Neutrophil (primary cell): ENCODE data around the gene RAMP2.

Experiments
- H3K27ac ChIP-seq: fragments of 200-600 bp; sonication (generic); 2 replicates; pipeline ENCODE4 v1.5.1; 2016; ENCODE audit warnings: mild to moderate bottlenecking, moderate library complexity
- H3K27me3 ChIP-seq: fragments of 200-600 bp; sonication (generic); 2 replicates; pipeline ENCODE4 v1.6.0; 2016; ENCODE audit warnings: mild to moderate bottlenecking
- H3K36me3 ChIP-seq: fragments of 200-600 bp; sonication (generic); 2 replicates; pipeline ENCODE4 v1.5.1; 2017
- H3K4me1 ChIP-seq, 2 experiments: fragments of 200-600 bp in 1 of 2; sonication (generic) in 1 of 2; 1 replicate in 1 of 2; 2 replicates in 1 of 2; pipeline versions ENCODE4 v1.5.1 to v1.6.1; 2013 to 2016; ENCODE audit warnings: low read depth in 1 of 2, low read length in 1 of 2, mild to moderate bottlenecking in 1 of 2, moderate library complexity in 1 of 2; ENCODE audit not compliant: control insufficient read depth in 1 of 2, insufficient read depth in 1 of 2
- H3K4me3 ChIP-seq, 2 experiments: fragments of 200-600 bp in 1 of 2; sonication (generic) in 1 of 2; 1 replicate in 1 of 2; 2 replicates in 1 of 2; pipeline ENCODE4 v1.5.1; 2013 to 2016; ENCODE audit warnings: low read depth in 1 of 2, low read length in 1 of 2, mild to moderate bottlenecking in 1 of 2, moderate library complexity in 1 of 2
- H3K9me3 ChIP-seq: fragments of 200-600 bp; sonication (generic); 2 replicates; pipeline ENCODE4 v1.5.1; 2016
- TF ChIP-seq, protein P1 (sequence below): fragments of 200-600 bp; sonication (generic); IDR thresholded peaks from 2 replicates; pipeline ENCODE4 v1.5.1; 2016; ENCODE audit warnings: antibody characterized with exemption

The RAMP2 gene

DNA sequence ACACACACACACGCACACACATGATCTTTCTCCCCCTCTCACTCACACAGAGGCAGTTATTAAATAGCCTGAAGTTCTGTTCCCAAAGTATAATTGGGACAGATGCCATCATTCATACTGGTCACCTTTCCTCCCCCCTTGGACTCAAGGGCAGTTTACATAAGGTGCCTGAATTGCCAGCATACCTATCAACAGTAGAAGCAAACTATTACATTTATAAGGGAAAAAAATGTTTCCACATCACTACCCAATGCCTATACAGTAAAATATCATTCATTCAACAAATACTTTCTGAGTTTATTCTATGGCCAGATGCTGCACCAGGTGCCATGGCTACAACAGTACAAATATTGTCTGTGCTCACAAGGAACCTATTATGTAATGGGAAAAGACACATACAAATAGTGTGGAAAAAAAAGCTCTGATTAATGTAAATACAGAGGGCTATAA lies 43.9 kb downstream of the RAMP2 start:
- TF ChIP-seq, protein P1, sequence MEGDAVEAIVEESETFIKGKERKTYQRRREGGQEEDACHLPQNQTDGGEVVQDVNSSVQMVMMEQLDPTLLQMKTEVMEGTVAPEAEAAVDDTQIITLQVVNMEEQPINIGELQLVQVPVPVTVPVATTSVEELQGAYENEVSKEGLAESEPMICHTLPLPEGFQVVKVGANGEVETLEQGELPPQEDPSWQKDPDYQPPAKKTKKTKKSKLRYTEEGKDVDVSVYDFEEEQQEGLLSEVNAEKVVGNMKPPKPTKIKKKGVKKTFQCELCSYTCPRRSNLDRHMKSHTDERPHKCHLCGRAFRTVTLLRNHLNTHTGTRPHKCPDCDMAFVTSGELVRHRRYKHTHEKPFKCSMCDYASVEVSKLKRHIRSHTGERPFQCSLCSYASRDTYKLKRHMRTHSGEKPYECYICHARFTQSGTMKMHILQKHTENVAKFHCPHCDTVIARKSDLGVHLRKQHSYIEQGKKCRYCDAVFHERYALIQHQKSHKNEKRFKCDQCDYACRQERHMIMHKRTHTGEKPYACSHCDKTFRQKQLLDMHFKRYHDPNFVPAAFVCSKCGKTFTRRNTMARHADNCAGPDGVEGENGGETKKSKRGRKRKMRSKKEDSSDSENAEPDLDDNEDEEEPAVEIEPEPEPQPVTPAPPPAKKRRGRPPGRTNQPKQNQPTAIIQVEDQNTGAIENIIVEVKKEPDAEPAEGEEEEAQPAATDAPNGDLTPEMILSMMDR, result no peak
- peaks cover 15% of the 10 kb centered on the region for H3K36me3 ChIP-seq
- H3K4me1 ChIP-seq, result no peaks in the 10 kb centered on the region
- H3K4me3 ChIP-seq, result no peak overlapping the region
- peaks cover 15% of the 10 kb centered on the region for H3K27me3 ChIP-seq
- H3K27ac ChIP-seq, result no peak overlapping the region
- no peaks in the 10 kb centered on the region for H3K9me3 ChIP-seq

DNA sequence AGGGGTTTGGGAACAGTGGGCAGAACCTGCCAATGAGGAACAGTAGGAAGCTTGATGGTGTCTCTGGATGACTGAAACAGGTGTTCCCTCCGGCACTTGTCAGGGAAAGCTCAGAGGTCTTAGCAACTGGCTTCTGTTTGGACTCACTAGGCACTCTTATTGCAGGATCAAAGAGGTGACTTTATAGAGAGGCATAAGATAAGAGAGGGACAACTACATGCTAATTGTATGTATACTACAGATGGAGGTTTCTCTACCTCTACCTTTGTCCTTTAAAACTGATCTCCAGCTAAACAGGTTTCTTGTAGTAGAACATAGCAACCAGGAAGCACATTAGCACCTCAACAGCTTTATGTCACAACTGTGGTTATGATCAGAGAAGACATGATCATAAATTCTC lies 45.2 kb downstream of the RAMP2 start:
- TF ChIP-seq, protein P1, result no peak
- H3K27ac ChIP-seq, result no peak overlapping the region

DNA sequence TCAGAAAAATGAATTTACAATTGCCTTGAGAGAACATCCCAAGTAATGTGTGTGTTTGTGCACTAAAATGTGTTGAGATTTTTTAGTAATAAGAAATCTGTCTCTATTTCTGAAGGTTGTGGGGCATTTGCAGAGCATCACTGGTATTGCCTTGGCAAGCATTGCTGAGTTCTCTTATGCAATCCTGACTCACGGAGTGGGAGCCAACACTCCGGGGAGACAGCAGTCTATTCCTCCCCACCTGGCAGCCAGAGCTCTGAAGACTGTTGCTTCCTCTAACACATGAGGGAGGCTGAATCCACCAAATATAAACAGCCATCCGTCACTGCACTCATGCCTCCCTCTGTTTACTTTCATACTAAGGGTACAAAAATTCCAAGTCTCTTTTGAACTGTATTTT lies 48.2 kb downstream of the RAMP2 start:
- Histone ChIP-seq H3K27ac (no peak overlapping the region), H3K4me1 (no peaks in the 10 kb centered on the region), H3K36me3 (peaks cover 55% of the 10 kb centered on the region), H3K9me3 (no peaks in the 10 kb centered on the region), H3K4me3 (no peak overlapping the region), H3K27me3 (no peaks in the 10 kb centered on the region)
- TF ChIP-seq, protein P1, result no peak

More for the DNA sequence above, 45.2 kb downstream of the RAMP2 start:
- no peak overlapping the region for H3K4me3 ChIP-seq
- H3K4me1 ChIP-seq, result no peaks in the 10 kb centered on the region
- H3K36me3 ChIP-seq, result peaks cover 28% of the 10 kb centered on the region
- H3K9me3 ChIP-seq, result no peaks in the 10 kb centered on the region
- peaks cover 9% of the 10 kb centered on the region for H3K27me3 ChIP-seq
